ENCODE measurements around the gene HSPB8. TPM values are rescaled to one million over a fixed set of nuclear protein-coding genes. Genes with fewer than 3 reads are reported as not detected.

Gene HSPB8
- total and polyA plus RNA-seq, 2 of the 4 experiments (the other 2 are of a cell fraction), result 12.9 to 25.8 TPM

DNA sequence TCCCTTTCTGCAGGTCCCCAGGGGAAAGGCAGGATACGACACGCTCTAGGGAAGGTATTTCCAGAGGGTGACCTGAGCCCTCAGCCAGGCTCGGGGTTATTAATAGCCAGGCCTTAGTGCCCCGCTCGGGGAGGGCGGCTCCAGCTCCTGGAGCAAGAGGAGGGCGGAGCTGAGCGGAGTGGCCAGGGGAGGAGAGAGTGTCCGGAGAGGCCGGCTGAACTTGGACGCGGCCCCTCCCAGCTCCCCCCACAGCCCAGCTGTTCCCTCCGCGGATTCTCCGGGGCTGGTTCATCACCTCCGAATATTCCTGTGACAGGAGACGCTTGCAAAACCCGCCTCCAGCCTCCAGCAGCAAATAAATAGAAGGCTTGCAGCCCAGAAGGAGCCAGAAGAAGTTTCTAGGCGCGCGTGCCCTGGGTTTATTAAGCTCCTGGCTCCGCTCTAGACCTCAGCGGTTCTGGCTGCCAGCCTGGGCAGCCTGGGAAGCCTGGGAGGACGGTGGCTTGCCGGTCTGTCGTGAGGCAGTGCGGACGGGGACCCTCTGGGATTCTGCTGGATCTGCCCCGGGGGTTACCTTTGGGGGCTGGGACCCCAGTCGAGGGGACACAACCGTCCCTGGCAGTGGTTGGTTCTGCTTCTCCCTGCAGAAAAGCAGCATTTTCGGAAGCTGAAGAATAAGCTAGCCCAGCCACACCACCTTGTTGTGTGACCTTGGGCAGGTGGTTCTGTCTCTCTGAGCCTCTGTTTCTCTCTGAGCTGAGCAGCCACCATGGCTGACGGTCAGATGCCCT, at the start of gene HSPB8 (continued):
- TF ChIP-seq CEBPB (IDR thresholded peaks at IDR 0.05; ENCODE audit: low read depth, low read length) (peak; percentile 63; the same call in 1 of the 2 replicates), MAZ (IDR thresholded peaks at IDR 0.05; ENCODE audit: borderline replicate concordance, low read depth, low read length) (0 out of 2 replicates have a peak, but pooled peaks have one; percentile 40), MAFK (IDR thresholded peaks at IDR 0.05; ENCODE audit: low read depth, low read length) (no peak)
- TF ChIP-seq, protein P1, sequence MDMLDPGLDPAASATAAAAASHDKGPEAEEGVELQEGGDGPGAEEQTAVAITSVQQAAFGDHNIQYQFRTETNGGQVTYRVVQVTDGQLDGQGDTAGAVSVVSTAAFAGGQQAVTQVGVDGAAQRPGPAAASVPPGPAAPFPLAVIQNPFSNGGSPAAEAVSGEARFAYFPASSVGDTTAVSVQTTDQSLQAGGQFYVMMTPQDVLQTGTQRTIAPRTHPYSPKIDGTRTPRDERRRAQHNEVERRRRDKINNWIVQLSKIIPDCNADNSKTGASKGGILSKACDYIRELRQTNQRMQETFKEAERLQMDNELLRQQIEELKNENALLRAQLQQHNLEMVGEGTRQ (IDR thresholded peaks at IDR 0.05; ENCODE audit: low read depth, low read length), result no peak

All from IMR-90 (cell line).